H1 (cell line): ENCODE data around the gene VPS35L.

Source experiments
- CTCF ChIP-seq, 3 experiments: IDR thresholded peaks; 1 replicate in 2 of 3; 2 replicates in 1 of 3; pipeline versions ENCODE4 v1.5.1 to v1.6.1; 2011; ENCODE audit warnings: low read length in 3 of 3, mild to moderate bottlenecking in 3 of 3, inconsistent platforms in 2 of 3, low read depth in 1 of 3, moderate library complexity in 1 of 3; ENCODE audit not compliant: insufficient read depth in 1 of 3; ENCODE audit errors: control extremely low read depth in 1 of 3
- TF ChIP-seq, protein P1 (sequence below): IDR thresholded peaks from 2 replicates; pipeline ENCODE4 v1.6.1; 2012; ENCODE audit warnings: inconsistent platforms

- TF ChIP-seq, protein P1, sequence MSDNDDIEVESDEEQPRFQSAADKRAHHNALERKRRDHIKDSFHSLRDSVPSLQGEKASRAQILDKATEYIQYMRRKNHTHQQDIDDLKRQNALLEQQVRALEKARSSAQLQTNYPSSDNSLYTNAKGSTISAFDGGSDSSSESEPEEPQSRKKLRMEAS, result no peak
- no peak for TF ChIP-seq CTCF (IDR thresholded peaks at IDR 0.05; ENCODE audit: control extremely low read depth in 1 of 3, insufficient read depth in 1 of 3, low read depth in 1 of 3, low read length in 3 of 3)
These were observed 106.8 kb downstream of the VPS35L start for GRCh38 chr16:19662351-19662750.
